ENCODE data around the gene ZNF541. TPM values are rescaled to one million over a fixed set of nuclear protein-coding genes. Genes with fewer than 3 reads are reported as not detected.

The ZNF541 gene
- total RNA-seq, 2 donors from 2014 or later = 0.20 TPM; not detected in 1

GRCh38 chr19:47538812-47539211, 34.1 kb downstream of the ZNF541 start:
- Histone ChIP-seq H3K9me3 (no peaks in the 10 kb centered on the region), H3K36me3 (no peaks in the 10 kb centered on the region), H3K4me3 (no peak overlapping the region), H3K4me1 (no peaks in the 10 kb centered on the region), H3K27ac (no peak overlapping the region), H3K27me3 (no peaks in the 10 kb centered on the region)
- no peak for TF ChIP-seq CTCF (IDR thresholded peaks at IDR 0.05)
- DNase-seq (ENCODE audit: low spot score) = no peak

- DNase-seq (ENCODE audit: low spot score) = no peak
- no peaks in the 10 kb centered on the region for H3K36me3 ChIP-seq
- H3K27ac ChIP-seq = no peak overlapping the region
- no peak overlapping the region for H3K4me3 ChIP-seq
- no peaks in the 10 kb centered on the region for H3K27me3 ChIP-seq
- TF ChIP-seq CTCF (IDR thresholded peaks at IDR 0.05) = no peak
- H3K9me3 ChIP-seq = no peaks in the 10 kb centered on the region
- no peaks in the 10 kb centered on the region for H3K4me1 ChIP-seq
Measured at GRCh38 chr19:47537493-47537892, 35.5 kb downstream of the ZNF541 start.

GRCh38 chr19:47534628-47535027, 38.3 kb downstream of the ZNF541 start:
- H3K4me1 ChIP-seq = no peaks in the 10 kb centered on the region
- H3K4me3 ChIP-seq = no peak overlapping the region
- no peak overlapping the region for H3K27ac ChIP-seq
- no peaks in the 10 kb centered on the region for H3K9me3 ChIP-seq
- no peaks in the 10 kb centered on the region for H3K27me3 ChIP-seq
- no peak for DNase-seq (ENCODE audit: low spot score)
- no peak for TF ChIP-seq CTCF (IDR thresholded peaks at IDR 0.05)
- no peaks in the 10 kb centered on the region for H3K36me3 ChIP-seq

GRCh38 chr19:47531640-47532387, 41.1 kb downstream of the ZNF541 start:
- Histone ChIP-seq H3K27ac (no peak overlapping the region), H3K36me3 (no peaks in the 10 kb centered on the region), H3K4me1 (no peaks in the 10 kb centered on the region), H3K9me3 (no peaks in the 10 kb centered on the region), H3K27me3 (no peaks in the 10 kb centered on the region), H3K4me3 (no peak overlapping the region)
- no peak for DNase-seq (ENCODE audit: low spot score)
- no peak for TF ChIP-seq CTCF (IDR thresholded peaks at IDR 0.05)

- Histone ChIP-seq H3K36me3 (no peaks in the 10 kb centered on the region), H3K27me3 (no peaks in the 10 kb centered on the region), H3K4me3 (no peak overlapping the region), H3K4me1 (no peaks in the 10 kb centered on the region), H3K9me3 (no peaks in the 10 kb centered on the region), H3K27ac (no peak overlapping the region)
- DNase-seq (ENCODE audit: low spot score) = no peak
- no peak for TF ChIP-seq CTCF (IDR thresholded peaks at IDR 0.05)
Measured at GRCh38 chr19:47529018-47529742, 43.8 kb downstream of the ZNF541 start.

Data from right atrium auricular region (tissue), 2 donors.